Fibroblast of upper back skin (primary cell): ENCODE results near the gene SHC1.

Experiments used
- DNase-seq: peaks from one replicate; pipeline ENCODE4 v3.0.0-alpha.2; 2013

The SHC1 gene

DNA sequence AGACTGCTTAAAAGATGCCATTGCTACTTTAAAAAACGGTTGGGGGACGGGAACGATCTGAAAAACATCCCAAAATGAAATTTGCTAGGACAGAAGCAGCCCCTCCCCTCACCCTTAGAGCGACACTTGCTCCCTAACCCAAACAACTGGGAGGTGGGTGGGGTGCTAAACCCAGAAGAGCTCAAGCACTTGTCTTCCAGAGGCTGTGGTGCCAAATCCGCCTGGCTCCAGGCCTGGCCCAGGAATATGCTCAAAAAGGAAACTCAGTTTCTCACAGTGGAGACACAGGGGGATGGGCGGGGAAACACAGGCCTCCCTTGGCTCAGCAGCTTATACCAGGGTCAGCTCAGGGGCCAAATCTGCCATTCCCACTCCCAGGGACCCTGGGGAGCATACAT, 14.0 kb downstream of the SHC1 start:
- no peak for DNase-seq

DNA sequence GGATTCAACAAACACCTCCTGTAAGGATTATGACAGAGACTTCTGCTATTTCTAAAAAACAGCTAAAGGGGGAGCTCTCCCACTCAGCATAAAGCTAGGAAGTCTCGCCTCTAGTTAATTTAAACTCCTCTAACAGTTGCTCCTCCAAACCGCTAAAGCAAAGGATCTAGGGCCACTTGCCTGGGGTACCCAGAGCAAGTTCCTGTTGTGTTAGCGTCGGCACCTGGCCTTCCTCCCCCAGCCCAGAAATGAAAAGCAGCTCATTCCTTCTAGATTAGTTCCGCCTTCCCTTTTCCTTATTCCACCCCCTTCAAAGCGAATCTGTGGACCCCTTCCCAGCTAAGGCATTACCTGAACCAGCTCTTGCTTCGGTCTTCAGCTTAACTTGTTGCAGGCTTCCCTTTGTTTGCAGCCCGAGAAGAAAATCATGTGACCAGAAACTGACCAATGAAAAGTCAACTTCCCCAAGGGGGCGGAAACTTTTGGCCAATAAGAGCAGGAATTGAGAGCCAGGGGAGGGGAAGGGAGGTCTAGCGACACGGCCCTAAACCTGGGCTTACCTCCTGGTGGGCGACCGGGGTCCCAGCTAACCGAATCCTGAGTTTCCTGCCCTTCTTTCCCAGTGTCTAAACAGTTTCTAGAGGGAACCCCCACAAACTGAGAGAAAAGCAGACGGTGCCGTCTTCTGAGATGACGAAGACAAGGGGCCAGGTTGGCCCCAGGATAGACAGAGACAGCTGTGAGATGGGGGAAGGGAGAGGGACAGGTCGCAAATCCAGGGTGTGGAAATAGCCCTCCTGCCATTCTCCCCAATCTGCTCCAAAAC, 14.6 kb downstream of the SHC1 start, which contains the start of gene PBXIP1:
Gene PBXIP1 (minus strand): TSS at position 382 of the 826 bp plus-strand sequence. CDS start 2,378 bp downstream, outside the sequence.
- peak; percentile 91 for DNase-seq

DNA sequence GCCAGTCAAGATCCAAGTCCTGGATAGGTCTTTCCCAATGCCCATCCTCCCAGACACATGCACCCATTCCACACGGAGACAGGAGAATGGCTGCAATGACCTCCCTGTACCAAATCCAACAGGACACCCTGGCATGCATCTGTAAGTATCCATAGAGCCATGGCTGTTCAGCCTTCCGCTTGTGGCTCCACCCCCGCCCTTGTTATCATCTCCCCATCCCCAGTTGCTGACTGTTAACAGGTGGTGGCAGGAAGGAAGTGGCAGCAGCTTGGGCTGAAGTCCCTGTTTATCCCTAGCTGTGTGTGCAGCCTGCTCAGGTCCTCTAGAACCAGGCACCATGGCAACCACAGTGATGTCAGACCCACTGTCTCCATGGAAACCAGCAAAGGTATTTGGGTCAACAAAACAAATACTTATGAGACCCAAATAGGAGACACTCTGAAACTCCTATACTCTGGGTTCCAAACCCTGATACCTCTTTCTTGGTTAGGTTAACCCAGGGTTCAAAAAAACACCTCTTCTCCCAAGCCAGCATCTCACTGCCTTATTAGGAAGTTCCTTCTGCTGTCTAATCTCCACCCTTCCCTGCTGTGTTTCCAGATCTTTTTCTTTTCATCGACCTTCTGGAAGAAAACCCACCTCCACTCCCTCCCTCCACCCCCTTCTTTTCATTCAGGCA, 15.4 kb downstream of the SHC1 start:
- no peak for DNase-seq

DNA sequence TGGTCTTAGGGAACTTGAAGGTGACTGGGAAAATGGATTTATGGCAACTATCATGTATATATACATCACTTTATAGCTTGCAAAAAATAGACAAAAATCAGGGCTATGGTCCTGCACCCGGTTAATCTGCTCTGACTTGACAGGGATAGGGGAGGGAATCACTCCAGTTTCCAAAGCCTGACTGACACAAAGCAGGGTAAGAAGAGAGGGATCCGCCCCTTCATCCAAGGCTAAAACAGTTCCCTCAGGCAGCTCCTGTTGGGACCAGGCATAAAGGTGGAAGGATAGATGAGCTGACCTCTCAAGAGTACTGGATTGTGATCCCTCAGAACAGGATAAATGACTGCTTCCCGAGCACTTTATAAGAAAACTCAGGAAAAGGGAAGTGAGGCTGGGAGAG, 16.0 kb downstream of the SHC1 start:
- DNase-seq: no peak

DNA sequence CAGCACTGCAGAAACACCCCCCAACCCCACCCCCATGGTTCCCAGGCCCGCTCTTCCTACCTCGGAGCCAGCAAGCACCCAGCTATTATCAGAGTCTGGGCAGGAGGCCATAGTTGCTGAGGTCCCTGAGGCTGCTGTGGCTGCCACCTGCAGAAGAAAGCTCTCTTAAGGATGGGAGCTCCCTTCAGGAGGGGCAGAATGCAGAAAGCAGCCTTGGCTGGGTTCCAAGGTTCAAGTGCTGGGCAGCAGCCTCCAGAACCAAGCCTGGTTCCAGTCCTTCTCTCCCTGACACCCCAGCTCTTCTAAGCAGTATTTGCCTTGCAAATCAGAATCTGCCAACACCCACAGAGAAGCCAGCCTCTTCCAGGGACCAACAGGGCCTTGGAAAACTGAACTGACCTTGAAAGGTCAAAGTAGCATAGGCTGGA, 16.9 kb downstream of the SHC1 start:
- DNase-seq: no peak

DNA sequence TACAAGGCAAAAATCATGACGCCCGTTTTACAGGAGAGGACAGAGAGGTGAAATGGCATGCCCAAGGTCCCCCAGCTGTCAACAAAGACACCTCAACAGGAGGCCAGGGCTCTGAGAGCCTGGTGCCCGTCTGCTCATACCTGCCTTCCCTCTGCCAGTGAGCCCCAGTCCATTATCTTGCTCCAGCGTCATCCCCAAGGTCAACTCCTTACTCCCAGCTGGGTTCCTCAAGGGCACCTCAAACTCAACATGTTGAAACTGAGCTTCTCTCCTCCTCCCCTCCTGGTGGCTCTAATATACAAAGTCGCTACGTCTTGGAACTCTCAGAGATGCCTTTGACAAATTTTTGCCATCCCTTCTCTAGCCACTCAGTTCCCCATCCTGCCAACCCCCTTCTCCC, 17.9 kb downstream of the SHC1 start:
- no peak for DNase-seq

DNA sequence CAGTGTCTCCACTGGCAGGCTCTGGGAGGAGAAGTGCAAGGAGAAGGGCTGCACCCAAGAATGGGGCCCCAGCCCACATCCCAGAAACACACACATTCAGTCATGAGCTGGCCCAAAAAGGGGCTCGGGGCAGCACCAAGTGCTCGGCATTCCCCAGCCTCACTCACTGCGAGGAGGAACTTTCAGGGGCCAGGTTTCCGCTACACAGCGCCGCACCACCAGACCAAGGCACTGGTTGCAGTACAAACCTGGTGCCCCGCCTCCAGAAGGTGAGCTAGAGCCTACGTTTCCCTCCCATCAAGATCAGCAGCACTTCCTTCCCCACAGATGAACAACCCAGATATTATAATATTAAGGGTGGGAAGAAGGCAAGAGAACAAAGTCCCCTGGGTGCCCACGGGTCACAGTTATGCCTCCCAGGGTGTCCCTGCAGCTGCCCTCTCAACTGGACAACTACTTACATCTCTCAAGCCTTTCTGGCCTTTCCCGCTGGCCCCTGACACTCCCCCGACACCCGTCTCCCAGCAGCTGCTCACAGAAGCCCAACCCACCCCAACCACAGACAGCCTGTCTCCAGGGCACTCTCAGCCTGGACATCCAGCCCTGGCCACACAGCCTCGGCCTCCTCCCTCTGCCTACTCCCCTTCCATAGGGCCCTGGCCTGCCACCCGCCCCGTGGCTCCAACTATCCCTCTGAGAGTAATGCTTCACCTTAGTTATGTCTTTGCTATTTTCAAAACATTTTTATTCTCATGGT, 18.5 kb downstream of the SHC1 start:
- no peak for DNase-seq

DNA sequence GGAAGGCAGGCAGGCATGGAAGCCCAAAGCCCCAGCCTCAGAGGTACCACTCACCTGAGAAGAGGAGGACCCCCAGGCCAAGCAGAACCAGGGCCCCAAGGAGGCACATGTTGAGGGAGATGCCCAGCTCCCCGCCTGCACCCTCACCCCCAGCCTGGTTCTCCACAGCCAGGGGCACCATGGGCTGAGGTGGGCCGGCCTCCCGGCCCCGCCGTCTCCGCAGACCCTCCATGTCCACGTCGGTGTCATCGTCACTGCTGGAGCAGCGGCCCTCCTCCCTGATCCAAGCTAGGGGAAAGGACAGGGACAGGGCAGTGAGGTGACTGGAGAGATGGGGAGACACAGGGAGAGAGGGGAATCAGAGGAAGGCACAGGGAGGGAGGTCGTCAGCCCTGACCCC, 22.5 kb downstream of the SHC1 start:
- no peak for DNase-seq

DNA sequence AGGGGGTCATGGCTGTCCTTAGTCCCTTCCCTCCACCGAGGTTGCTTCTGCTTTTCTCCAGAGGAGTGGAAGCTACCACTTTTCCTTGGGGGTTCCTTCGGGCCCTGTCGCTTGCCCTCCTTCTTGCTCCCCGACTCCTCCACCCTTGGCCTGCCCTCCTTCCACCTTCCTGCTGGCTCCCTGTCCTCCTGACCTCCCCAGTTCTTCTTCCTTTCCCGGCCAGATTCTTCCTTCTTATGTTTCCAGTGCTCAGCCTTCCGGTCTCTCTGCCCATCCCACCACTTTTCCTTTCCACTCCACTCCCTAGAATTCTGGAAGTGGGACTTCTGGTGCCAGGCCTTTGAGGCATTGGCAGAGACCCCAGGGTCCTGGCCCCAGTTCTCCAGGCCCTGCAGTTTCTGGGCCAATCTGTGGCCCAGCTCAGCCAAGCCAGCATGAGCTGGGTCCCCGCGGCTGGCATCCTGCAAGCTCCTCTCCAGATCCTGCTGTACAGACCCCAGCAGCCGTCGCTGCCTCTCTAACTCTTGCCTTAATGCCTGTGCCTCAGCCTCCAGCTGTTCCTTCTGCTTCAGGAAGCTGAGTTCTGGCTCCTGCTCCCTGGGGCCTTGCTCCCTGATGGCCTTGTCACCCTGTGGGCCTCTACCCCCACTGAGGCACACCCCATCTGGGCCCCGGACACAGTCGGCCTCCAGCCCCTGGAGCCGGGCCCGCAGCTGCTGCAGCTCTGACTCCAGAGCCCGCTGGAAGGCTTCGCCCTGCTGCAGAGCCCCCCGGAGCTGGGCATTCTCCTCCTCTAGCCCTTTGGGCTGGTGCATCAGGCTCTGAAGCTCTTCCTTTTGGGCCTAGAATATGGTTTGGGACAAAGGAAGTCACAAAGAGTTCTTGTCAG, 24.3 kb downstream of the SHC1 start:
- no peak for DNase-seq

DNA sequence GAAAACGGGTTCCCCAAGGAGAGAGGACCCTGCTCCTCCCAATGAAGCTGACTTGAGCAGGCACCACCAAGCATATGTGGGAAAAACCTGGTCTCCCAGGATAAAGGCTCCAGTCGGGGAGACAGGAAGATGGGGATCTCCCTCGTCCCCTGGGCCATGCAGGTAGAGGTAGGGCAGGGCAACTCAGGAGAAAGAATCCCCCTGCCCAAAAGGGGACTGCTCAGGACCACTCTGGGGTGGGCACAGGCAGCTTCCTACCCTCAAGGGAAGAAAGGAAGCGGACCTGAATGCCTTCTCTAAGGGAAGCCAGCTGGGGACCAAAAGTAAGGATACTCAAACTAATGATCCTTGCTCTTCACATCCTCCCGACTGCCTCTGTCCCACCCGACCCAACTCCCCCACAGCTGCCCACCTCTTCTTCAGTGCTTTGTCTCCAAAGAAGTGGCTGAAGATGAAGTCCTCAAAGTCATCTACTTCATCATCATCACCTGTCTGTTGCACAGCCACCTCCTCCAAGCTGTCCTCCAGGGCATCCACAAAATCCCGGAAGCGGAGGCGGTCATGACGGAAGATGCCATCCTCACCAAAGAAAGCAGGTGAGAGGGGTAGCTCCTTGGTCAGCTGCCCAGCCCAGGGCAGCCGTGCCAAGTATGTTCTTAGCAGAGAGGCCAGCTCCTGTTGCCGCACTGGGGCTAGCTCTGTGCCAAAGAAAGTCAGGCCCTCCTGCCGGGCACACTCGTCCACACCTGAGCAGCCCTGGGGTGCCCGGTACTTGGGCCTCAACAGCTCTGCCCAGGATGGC, 25.2 kb downstream of the SHC1 start:
- no peak for DNase-seq

DNA sequence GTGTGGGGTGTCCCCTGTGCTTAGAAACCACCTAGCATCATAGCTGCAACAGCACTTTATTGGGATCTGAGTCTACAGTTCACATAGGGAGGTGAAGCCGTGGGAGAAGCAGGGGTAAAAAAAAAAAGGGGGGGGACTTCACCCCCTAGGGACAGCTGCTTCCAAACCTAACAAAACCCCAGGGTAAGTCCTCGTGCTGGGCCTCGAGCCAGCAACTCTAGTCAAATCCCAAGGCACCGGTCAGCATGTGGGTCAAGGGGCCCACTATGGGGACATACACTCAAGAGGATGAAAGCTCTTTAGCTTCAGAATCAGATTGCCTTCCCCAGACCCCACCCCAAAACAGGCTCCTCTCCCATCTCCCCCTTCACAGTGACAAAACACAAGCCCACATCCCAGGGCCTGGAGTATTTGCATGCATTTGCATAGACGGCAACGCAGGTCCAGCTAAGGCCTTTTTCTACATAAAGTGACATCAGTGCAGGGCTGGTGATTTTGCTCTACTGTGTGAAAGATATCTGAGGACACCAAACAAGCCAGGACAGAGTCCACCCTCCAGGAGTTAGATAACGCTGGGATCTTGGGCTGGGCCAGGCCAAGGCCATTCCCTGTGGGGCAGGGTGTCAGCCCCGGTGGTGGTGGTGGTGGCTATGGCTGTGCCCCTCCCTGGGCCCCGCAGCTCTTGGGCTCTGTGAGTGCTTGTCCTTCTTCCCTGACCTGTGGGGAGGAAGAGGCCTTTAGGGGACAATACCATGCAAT, 26.0 kb downstream of the SHC1 start:
- DNase-seq: no peak

DNA sequence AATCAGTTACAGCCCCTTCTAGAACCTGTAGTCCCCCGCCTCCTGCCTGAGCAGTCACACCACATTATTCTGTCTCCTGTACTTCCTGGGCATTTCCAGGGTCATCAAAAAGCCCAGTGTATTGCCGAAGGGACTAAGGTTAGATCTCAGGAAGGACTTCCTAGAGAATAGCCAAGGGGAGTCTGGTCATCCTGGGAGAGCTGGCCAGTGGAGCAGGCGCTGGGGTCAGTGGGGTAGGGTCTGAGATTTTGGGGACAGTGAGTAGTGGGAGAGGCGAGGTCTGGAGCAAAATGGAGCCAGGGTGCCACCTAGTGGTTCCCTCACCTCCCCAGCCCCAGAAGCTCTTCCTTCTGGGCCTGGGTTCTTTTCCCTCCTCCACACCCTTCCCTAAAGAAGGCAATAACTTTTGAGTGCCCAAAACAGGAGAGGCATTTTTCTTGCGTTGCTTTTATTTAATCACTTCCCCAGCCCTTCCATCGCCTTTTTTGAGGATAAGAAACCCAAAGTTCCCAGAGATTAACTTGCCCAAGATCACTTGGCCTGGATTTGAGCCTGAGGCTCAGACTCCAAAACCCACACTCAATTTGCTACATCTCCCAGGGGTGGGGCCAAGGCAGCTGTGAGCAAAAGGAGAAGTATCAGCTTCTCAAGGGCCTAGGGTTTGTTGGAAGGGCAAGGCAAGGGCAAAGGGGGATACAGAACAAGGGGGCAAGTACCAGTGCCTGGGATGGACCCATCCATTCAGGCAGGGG, 26.7 kb downstream of the SHC1 start:
- peak; percentile 13 for DNase-seq

DNA sequence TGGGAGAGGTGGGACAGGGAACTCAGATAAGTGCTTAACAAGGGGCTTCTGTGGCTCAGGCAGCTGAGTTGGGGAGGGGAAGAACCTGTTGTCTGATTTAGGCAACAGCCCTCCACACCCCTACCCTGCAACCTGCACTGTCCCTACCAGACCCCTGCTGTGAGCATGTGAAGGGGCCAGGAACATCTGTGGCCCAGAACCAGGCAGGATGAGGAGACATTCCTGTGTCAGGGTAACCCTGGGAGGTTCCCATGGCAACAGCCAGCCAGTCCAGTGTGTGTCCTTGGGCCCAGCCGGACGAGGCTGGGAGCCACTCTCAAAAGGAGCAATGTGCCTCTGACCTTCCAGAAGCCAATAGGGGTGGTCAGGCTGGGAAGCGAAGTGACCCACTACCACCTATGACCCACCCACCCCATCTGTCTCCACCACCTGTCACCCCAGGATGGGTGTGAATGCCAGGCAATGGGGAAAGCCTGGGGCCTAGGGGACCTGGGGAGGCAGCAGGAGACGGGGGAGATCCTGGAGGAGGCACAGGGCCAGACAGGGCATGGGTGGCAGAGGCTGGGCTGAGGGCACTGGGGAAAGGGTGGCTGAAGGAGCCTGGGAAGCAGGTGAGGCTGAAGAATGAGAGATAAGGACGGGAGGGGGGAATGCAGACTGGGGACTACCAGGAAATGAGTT, 29.1 kb downstream of the SHC1 start:
- no peak for DNase-seq

DNA sequence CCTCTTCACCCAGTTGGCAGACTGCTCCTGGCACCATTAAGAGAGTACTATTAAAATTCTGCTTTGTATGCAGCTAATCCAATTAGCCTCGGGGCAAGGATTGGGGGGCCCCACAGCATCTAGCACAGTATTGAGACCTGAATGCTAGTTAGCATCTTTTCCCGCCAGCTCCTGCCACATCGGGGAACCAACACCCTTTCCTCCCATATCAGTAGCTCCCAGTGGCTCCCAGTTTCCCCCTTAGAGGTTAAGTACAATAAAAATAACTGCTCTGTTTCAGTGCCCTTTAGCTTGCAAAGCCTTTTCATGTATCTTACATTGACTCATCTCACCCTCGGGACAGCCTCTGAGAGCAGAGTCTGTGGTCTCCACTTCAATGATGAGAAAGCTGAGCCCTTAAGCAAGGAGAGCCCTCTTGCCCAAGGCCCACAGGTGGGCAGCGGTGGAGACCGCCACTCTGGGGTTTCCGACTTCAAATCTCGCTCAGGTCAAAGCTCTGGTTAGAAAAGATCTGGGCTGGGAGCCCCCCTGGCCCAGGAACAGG, 29.8 kb downstream of the SHC1 start:
- DNase-seq: no peak

DNA sequence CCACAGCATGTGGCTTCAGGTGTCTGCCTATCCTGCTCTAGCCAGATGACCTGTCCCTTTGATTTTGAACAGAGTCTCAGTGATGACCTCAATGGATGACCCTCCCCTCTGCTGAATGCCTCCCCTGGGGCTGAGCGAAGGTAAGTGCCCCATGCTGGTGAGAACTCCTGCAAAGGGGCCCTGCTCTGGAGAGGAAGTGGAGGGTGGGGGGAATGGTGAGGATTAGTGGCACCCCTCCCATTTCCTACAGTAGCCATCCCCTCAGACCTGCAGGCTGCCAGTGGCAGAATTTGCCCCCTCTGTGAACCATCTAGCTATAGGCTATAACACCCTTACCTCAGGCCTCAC, 30.4 kb downstream of the SHC1 start:
- no peak for DNase-seq

DNA sequence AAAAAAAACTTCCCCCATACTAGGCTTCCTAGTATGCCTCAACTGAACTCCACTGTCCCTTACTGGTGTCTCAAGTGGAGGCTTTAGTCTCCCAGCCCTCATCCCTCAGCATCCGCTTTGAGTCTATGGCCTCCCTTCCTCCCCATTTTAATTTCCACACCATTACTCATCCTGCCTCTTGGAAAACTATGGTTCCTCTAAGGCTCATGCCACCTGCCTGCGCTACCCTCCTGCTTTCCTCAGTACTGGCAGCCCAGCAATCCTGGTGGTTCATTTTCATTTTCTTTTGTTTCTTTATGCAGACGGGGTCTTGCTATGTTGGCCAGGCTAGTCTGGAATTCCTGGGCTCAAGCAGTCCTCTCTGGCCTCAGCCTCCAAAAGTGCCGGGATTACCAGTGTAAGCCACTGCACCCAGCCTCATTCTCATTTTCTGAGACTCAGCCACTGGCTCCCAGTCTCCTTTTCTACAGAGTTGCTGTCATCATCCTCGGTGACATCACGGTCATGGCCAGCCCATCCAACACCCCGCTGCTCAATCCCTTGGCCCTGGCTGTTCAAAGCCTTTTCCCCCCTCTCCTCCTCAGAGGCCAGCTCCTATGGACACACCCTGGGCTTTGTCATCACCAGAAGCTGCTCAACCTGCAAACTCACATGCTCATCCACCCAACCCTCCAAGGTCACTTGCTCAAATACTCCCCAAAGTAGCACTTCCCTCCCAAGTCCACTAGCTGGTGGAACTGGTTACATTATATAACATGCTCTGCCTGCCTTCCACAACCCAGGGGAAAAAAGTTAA, 31.7 kb downstream of the SHC1 start:
- DNase-seq: no peak

DNA sequence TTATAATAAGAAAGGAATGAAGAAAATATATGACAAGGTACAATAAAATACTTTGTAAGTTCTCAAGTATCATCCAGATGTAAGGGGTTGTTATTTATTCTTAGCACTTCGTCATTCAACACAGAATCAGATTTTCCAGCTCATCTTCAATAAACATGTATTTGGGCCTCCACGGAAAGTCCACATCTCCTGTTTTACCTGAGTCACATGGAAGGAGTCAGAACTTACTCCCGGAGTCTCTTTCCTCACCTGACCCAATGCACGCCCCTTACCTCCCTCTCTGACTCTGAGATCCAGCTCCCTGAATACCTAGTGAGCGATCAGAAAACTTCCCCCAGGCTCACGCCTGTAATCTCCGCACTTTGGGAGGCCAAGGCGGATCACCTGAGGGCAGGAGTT, 32.6 kb downstream of the SHC1 start:
- DNase-seq: no peak
